GM10248 (cell line): ENCODE measurements around the gene INPP4B.

ENCODE experiments used
- CTCF ChIA-PET: fragments of 300-600 bp; sonication (Branson Sonifier 250); formaldehyde crosslinking; extraction: SDS; loops from one replicate; lab custom pipeline; 2021; ENCODE audit warnings: antibody characterized with exemption; lab: Yijun Ruan, JAX
- POLR2A ChIA-PET: fragments of 350-650 bp; sonication (Branson Sonifier 250); formaldehyde crosslinking; extraction: SDS; loops from one replicate; lab custom pipeline; 2020; ENCODE audit warnings: antibody characterized with exemption; lab: Yijun Ruan, JAX
- DNase-seq: peaks from one replicate; pipeline ENCODE4 v3.0.0; 2012; ENCODE audit errors: extremely low spot score
- CTCF ChIP-seq: IDR thresholded peaks from 2 replicates; pipeline ENCODE4 v1.5.1; 2012; ENCODE audit warnings: mild to moderate bottlenecking, low read depth; ENCODE audit errors: extremely low read depth, missing control alignments, control extremely low read depth

The INPP4B gene

GRCh38 chr4:142045996-142046395 lies 800.1 kb downstream of the INPP4B start:
- no peak for DNase-seq
- no peak for TF ChIP-seq CTCF
- CTCF ChIA-PET = no interaction called here
- POLR2A ChIA-PET = no interaction called here

GRCh38 chr4:142044271-142044670 lies 801.8 kb downstream of the INPP4B start:
- DNase-seq = no peak
- ChIA-PET POLR2A (no interaction called here), CTCF (no interaction called here)
- no peak for TF ChIP-seq CTCF

- no peak for TF ChIP-seq CTCF
- no peak for DNase-seq
- CTCF ChIA-PET = interaction anchor here (1.4 kb wide), 1 partner anchor 13 kb away, joined by 3 read pairs; no protein-coding TSS in a partner anchor
- POLR2A ChIA-PET = no interaction called here
These were observed 802.6 kb downstream of the INPP4B start for GRCh38 chr4:142043509-142043908.

GRCh38 chr4:142041788-142042187 lies 804.3 kb downstream of the INPP4B start:
- no peak for DNase-seq
- POLR2A ChIA-PET = no interaction called here
- CTCF ChIA-PET = interaction anchor here (1.5 kb wide), 1 partner anchor 9 kb away, joined by 4 read pairs; no protein-coding TSS in a partner anchor
- no peak for TF ChIP-seq CTCF

- ChIA-PET POLR2A (no interaction called here), CTCF (no interaction called here)
- DNase-seq = no peak
- no peak for TF ChIP-seq CTCF
These were observed 806.1 kb downstream of the INPP4B start for GRCh38 chr4:142040043-142040442.

GRCh38 chr4:142036795-142037583 lies 809.1 kb downstream of the INPP4B start:
- no peak for TF ChIP-seq CTCF
- CTCF ChIA-PET = interaction anchor here (1.6 kb wide), 1 partner anchor 11 kb away, joined by 3 read pairs; no protein-coding TSS in a partner anchor
- POLR2A ChIA-PET = no interaction called here
- DNase-seq = no peak
